ENCODE measurements around the gene KLHL11.

The KLHL11 gene, protein sequence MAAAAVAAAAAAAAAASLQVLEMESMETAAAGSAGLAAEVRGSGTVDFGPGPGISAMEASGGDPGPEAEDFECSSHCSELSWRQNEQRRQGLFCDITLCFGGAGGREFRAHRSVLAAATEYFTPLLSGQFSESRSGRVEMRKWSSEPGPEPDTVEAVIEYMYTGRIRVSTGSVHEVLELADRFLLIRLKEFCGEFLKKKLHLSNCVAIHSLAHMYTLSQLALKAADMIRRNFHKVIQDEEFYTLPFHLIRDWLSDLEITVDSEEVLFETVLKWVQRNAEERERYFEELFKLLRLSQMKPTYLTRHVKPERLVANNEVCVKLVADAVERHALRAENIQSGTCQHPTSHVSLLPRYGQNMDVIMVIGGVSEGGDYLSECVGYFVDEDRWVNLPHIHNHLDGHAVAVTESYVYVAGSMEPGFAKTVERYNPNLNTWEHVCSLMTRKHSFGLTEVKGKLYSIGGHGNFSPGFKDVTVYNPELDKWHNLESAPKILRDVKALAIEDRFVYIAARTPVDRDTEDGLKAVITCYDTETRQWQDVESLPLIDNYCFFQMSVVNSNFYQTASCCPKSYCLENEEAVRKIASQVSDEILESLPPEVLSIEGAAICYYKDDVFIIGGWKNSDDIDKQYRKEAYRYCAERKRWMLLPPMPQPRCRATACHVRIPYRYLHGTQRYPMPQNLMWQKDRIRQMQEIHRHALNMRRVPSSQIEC
- total RNA-seq, result 37.7 to 89.9 (median 46.9) reads per million in 4 donors

DNA sequence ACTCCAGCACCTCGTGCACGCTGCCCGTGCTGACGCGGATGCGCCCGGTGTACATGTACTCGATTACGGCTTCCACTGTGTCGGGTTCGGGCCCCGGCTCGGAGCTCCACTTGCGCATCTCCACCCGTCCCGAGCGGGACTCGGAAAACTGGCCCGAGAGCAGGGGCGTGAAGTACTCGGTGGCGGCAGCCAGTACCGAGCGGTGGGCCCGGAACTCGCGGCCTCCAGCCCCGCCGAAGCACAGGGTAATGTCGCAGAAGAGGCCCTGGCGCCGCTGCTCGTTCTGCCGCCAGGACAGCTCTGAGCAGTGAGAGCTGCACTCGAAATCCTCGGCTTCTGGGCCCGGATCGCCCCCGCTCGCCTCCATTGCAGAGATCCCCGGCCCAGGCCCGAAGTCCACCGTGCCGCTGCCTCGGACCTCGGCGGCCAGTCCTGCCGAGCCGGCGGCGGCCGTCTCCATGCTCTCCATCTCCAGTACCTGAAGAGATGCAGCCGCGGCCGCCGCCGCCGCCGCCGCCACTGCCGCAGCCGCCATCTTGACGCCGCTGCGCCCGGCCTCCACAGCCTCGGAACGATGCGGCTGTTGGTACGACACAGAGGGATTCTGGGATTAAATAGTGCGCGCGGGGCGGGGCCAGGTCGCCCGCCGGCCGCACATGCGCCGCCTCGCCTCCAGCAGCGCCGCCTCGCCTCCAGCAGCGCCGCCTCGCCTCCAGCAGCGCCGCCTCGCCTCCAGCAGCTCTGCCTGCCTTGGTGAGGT is at the start of gene KLHL11:
Gene KLHL11, minus strand, starts transcription at position 588 of the 760 bp plus-strand sequence. Its CDS starts 53 bp downstream, at position 535.
- peak; percentile 70 to 89 (median 83) for DNase-seq

DNA sequence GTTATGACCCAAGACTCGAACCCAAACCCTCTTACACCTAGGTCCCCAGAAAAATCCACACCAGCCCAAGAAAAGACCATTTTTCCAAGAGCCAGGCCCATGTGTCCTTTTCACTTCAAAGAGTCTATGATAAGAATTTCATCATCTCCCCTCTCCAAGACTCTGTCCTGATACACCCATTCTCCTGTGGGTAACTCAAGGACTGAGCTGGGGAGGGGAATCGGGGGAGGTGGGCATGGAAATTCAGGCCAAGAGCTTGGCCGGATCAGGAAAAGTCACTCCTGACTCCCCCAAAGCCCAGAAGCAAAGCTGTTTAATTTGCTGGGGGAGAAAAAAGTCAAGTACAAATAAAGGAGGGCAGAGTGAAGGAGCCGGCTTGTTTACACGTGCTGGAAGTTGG is 49.8 kb upstream of the KLHL11 start:
- DNase-seq, result no peak

DNA sequence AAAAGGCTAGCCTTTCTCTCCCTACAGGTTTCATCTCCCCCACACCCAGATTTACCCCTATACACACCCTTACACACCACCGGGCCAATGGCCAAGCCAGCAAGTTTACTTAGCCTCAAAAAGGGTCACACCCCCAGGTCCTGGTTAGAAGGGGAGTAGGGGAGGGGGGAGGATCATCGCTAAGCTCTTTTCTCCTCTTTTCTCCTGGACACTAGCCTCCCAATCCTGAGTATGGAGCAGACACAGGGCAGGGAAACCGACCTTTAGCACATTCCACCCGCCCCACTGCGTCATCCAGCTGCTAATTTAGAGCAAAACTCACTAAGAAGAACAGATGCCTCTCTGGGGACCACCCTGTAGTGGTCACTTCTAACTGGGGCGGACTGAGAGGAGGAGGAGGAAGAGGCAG is 49.1 kb upstream of the KLHL11 start:
- no peak for DNase-seq

DNA sequence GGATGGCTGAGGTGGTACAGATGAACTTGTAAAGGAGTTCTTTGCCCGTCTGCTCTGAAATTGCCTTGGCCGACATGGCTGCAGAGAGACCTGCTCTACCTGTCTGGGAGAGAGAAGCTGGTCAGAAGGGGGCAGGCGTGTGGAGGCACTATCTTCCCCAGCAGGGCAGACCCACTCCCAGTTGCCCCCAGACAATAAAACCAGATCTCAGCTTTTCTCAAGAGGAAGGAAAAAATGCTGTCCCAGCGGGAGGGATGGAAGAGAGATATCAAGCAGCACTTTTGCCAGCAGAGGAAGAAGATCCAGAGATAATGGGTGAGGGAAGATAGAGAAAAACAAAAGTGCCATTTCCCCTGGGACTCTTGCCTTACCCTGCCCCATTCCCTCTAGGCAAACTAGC is 48.6 kb upstream of the KLHL11 start:
- no peak for DNase-seq

DNA sequence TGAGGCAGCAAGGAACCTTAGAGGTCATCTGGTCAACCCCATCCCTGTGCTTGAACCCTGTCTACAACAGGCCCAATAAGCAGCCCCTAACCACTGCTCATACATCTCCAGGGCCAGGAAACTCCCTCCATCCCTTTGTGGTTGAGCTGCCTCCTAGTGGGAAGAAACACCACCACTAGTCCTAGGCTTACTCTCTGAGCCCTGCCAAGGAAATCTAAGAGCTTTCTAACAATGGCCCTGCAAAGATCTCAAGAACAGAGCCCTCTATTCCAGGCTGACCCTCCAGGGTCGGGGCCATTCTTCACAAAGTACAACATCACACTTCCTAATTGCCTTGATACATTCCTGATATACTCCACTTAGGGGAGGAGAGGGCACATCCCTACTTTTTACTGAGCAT is 47.7 kb upstream of the KLHL11 start:
- no peak for DNase-seq

DNA sequence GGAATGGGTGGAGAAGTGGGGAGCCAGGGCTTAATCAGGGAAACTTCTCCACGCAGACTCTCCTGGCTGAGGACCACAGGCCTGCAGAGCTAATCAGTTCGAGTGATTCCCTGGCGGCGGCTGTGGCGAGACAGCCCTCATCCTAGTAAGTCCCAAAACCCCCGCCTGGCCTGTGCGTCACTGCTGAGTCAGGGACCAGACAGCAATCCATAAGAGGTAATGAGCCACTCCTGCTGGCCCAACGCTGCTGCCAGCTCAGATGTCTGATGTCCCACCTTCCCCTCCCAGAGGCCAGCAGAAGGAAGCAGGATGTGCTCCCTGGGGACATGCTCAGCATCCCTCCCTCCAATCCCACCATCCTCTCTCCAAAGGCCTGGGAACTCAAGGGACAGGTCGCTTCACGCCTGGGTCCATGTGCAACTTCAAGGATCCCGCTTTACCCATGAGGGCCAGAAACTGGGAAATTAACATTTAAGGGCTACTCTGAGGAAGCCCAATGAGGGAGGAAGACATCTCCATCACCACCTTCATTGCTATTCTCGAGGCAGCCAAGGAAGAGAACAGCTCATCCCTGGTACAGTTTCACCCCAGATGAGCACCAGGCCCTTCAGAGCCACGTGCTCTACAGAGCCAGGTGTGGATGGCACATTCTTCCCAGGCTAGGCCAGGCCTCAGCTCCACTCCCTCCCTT is 45.6 kb upstream of the KLHL11 start:
- no peak for DNase-seq

DNA sequence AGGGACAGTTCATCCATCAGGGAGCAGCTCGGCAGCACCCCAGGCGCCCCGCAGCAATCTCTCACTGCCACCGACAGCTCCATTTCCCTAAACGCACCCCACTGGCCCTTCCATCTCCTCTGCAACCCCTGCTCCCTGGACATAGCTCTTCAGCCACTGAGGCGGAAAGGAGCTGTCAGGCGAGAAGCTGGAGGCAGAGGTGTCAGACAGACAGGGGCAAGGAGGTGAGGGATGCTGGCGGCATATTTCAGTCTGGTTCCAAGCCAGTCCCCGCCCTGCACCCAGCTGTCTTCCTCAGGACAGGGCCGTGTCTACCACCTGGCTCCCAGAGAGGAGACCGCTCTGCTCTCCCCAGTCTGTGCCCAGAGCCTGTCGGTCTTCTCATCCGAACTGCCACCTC is 43.9 kb upstream of the KLHL11 start:
- DNase-seq, result no peak

DNA sequence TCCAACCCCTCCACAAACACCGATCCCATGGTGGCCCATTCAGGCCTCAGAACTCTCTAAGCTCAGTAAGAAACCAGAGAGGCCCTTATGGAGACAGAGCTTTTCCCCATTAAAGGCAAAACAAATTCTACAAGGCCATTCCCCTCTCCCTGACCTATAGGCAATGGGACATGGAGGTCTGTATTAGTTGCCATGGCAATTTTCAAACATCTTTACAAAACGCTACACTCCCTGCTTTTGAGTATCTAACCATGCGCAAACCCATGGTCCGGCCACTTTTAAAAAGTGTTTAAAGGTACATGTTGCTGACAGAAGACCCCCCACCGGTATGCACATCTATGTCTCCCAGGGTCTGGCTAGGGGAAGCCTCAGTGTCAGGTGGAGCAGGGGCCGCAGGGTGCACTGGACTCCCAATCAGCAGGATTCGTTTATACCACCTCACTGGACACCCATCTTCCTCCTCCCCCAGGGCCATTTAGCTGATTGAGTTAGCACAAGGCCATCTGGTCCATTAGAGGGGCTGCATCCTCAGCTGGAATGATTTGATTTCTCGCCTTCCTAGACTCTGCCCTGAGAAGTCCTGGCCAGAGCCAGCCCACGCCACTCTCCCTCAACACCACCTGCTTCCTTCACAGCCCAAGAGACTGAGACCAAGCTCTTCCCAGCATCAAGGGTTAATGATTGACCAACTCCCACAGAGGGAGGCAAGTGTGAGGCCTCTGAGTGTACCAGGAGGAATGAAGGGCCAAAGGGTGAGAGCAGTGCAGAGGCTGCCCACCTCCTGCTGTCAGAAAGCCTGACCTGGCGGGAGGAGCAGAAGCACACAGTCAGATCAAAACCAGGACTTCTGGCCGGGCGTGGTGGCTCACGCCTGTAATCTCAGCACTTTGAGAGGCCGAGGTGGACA is 42.7 kb upstream of the KLHL11 start:
- DNase-seq, result no peak

DNA sequence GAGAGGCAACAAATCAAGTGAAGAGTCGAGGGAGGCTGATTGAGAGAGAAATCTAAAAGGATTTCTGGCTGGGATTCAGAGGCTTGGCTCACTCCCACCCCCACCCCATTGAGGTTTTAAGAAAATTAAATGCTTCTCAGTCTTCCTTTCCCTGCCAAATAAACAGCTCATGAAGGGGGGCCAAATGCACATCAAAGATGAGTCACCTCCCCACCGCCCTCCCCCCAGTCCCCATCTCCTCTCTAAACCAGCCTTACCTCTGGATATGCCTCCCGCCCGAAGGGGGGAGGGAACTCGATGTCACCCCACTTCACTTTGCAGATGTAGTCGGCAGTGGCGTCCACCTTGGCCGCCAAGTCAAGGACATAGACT is 41.9 kb upstream of the KLHL11 start:
- no peak for DNase-seq

DNA sequence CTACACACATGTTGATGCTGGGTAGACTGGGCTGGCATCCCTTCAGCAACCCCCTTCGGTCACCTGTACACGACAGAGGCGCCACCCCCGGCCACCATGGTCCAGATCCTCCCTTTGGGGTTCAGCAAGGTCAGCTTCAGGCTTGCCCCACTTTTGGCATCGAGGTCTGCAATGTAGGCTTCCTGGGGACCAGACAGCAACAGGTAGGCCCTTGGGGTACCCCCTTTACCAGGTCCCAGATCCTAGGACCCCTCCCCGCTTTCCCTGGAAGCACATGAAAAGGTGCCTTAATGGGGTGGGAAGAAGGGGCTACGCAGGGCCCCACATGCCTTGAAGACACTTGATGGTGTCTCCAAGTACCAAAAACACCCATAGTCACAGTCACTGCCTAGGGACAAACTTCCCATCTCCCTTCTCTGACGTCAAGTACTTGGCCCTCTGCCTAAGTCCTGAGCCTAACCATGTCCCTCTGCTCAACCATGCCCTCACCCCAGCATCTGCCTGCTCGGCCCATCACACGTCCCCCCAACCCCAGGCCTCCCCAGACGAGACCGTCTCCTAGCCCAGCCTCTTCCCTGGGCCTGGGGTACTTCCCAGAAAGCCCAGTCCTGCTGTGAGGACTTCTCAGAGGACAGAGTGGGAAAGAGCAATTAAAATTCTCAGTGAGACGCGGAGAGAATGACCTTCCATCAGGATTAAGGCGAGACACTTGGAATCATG is 41.4 kb upstream of the KLHL11 start:
- no peak for DNase-seq

DNA sequence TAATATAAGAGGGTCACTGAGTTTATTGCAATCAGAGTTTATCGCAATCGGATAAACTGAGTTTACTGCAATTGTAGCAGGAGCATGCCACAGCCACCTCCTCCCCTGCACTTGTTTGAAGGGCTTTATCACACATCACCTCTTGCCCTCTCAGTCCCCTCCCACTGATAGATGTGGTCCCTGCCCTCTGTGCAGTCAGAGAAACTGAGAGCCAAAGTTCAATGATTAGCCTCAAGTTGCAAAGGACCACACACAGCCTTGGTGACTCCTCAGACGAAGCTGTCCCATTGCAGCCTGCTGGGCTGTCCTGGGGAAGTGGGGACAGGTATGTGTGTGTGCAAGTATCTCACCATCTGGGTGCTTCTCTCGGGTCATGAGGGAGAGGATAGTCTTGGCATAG is 39.9 kb upstream of the KLHL11 start:
- no peak for DNase-seq

DNA sequence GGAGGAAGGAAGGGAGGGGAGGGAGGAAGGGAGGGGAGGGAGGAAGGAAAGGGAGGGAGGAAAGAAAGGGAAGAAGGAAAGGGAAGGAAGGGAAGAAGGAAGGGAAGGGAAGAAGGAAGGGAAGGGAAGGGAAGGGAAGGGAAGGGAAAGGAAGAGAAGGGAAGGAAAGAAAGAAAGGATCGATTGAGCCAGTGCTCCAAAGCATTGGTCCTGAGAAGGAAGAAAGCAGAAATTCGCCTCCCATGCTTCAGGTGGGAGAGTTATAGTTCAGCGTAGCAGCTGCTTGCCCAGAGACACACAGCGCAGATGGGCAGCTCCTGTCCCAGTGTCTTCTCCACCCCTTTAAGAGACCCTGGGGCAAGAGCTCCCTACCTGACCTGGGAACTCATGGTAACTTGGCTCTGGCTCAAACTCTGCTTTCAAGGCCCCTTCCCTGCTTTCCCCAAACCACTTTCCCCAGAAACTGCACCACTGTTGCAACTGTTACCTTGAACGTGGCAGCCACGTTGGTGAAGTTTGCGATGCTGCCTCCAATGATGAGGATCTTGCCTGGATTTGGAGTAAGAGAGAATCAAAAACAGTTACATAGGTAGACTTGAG is 39.1 kb upstream of the KLHL11 start:
- no peak for DNase-seq

DNA sequence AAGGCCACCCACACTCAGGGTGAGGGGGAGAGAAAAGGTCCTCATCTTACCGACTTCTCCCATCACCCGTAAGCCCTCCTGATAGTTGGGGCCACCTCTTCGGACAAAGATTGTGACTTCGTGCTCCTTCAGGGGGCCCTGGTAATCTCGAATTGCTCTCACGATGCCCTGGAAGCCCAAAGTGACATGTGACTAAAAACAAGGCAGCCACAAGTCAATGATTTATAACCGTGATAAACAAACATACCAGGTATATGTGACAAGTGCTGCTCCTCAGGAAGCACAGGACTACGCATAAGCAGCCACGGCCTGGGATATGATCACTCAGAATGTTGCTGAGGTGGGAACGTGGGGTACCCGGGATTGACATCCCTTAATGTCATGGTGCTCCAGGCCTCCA is 36.4 kb upstream of the KLHL11 start:
- DNase-seq, result no peak

DNA sequence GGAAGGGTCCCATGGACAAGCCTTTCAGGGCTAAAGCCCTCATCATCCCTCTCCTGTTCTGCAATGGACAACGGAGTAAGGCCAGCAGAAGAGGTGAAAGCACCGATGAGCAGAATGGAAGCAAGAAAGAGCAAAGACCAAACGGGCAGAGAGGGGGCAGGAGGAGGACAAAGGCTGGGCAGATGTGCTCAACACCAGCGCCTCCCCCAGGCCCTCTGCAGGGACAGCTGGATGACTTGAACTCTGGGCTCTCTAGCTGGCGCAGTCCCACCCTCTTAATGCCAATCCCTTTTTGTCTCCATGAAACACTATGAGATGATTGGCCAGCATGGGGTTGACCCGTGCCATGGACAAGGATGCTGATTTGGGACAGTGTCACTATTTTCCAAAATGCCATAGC is 31.5 kb upstream of the KLHL11 start:
- DNase-seq, result no peak

DNA sequence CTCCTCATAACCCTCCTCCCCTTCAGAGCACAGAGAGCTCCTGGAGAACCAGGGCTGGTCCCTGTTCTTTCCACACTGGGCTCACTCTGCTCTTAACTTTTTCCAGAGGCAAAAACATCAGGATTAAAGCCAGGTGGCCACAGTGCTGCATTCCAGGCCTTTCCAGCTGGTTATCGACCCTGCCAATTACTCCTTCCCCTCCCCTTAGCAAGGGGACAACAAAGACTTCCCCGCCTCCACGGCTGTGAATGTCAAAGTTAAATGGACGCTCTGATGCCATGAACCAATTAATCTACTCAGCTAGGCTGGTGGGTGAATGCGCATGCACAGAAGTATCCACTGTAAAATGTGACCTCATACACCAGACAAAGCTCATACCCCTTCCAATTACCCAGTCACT is 30.4 kb upstream of the KLHL11 start:
- DNase-seq, result no peak

DNA sequence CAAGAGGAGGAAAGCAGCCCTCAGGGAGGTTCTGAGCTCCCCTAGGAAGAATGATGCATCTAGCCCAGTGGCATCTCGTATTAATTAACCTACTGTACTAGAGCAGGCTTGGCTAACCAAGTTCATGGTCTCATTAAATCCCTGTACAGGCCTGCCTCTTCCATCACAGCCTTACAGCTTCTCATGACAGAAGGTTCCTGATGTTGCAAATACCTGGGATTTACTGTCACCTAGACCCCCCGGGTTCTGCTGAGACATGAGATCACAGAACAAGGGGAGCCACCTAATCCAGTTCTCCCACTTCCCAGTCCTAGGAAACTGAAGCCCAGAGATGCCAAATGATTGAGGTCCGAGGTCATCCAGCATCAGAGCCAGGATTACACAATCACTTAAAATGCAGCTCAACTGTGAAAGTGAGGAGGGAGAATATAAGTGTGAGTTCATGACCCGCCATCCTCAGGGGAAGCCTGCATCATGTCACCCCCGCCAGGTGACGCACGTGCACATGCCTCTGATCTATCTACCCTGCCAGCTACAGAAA is 29.6 kb upstream of the KLHL11 start:
- no peak for DNase-seq

DNA sequence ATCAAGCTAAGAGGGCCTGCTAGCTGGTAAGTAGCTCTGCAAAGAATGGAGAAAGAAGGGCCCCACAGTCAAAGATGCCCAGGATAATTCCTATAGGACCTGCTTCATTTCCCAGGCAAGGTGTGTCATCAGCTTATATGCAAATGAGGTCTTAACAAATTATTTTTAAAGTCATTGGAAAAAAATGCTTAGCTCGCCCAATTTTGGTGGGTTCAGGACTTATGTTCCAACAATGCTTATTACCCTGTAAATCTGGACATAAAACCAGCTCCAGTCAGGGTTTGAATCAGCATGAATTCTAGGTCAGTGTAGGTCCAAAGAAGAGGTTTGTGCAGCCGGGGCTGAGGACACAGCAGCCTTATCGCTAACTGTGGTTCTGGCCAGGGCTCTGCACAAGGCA is 28.2 kb upstream of the KLHL11 start:
- no peak for DNase-seq

DNA sequence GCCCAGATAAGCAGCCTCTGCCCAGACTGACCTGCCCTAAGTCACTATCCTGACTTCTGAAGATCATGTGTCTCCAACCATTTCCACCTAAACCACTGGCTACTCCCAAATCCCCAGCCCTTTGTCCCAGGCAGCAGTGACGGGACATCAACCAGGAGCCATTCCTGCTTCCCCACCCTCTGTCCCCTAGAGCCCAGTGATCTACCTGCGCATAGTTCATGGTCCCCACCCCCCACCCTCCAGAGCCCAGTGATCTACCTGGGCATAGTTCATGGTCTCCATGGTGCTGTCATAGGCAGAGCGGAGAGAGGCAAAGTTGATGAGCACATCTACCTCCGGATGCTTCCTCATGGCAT is 26.8 kb upstream of the KLHL11 start:
- DNase-seq, result no peak

DNA sequence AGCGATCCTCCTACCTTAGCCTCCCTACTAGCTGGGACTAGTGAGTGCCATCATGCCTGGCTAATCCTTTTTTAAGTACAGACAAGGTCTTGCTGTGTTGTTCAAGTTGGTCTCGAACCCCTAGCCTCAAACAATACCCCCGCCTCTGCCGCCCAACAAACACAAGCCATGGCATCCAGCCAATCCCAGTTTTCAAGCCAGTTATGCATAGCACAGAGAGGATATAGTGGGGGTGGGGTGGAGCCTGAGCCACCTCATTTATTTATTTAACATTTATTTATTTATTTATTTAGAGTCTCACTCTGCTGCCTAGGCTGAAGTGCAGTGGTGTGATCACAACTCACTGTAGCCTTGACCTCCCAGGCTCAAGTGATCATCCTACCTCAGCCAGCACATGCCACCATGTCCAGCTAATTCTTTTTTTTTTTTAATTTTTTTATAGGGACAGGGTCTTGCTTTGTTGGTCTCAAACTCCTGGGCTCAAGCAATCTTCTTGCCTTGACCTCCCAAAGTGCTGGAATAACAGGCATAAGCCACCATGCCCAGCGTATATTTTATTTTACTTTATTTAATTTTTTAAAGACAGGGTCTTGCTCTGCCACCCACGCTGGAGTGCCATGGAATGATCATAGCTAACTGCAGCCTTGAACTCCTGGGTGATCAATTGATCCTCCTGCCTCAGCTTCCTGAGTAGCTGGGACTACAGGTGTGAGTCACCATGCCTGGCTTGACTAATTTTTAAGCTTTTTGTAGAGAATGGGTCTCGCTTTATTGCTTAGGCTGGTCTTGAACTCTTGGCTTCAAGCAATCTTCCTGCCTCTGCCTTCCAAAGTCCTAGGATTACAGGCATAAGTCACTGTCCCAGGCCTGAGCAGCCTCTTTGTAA is 26.2 kb upstream of the KLHL11 start:
- no peak for DNase-seq
